HEK293T (cell line): Measurements from ENCODE around the gene SMIM14.

Source experiments
- CTCF ChIA-PET: fragments of 350-600 bp; formaldehyde crosslinking; extraction: SDS; loops from one replicate; lab custom pipeline; 2021; ENCODE audit warnings: antibody characterized with exemption, inconsistent platforms; lab: Yijun Ruan, JAX
- POLR2A ChIA-PET: fragments of 350-600 bp; formaldehyde crosslinking; extraction: SDS; loops from one replicate; lab custom pipeline; 2020; ENCODE audit warnings: antibody characterized with exemption, inconsistent platforms; lab: Yijun Ruan, JAX
- DNase-seq: peaks from one replicate; pipeline ENCODE4 v3.0.0; 2012; ENCODE audit warnings: mixed read lengths; ENCODE audit errors: extremely low spot score
- ARNT ChIP-seq: fragments of 450-650 bp; IDR thresholded peaks from 2 replicates; pipeline ENCODE4 v1.6.1; 2017; ENCODE audit warnings: mild to moderate bottlenecking
- BHLHE40 ChIP-seq: fragments of 450-650 bp; IDR thresholded peaks from 2 replicates; pipeline ENCODE4 v1.6.1; 2016; ENCODE audit warnings: mild to moderate bottlenecking, moderate library complexity, borderline replicate concordance
- CTBP1 ChIP-seq: fragments of 450-650 bp; IDR thresholded peaks from 2 replicates; pipeline ENCODE4 v1.6.1; 2016; ENCODE audit warnings: borderline replicate concordance
- ELF4 ChIP-seq: fragments of 450-650 bp; IDR thresholded peaks from 2 replicates; pipeline ENCODE4 v1.6.1; 2017; ENCODE audit warnings: antibody characterized with exemption
- FOXA1 ChIP-seq: fragments of 450-650 bp; IDR thresholded peaks from 2 replicates; pipeline ENCODE4 v1.6.1; 2016; ENCODE audit warnings: mild to moderate bottlenecking
- FOXK2 ChIP-seq: fragments of 450-650 bp; IDR thresholded peaks from 2 replicates; pipeline ENCODE4 v1.6.1; 2016; ENCODE audit warnings: mild to moderate bottlenecking
- FOXM1 ChIP-seq: fragments of 450-650 bp; IDR thresholded peaks from 2 replicates; pipeline ENCODE4 v1.6.1; 2017; ENCODE audit warnings: mild to moderate bottlenecking, borderline replicate concordance
- HDGF ChIP-seq: fragments of 450-650 bp; IDR thresholded peaks from 2 replicates; pipeline ENCODE4 v1.6.1; 2017; ENCODE audit warnings: antibody characterized with exemption, borderline replicate concordance
- L3MBTL2 ChIP-seq: fragments of 450-650 bp; conservative IDR thresholded peaks from 2 replicates; pipeline ENCODE4 v1.6.1; 2016; ENCODE audit warnings: mild to moderate bottlenecking
- LEF1 ChIP-seq: fragments of 450-650 bp; IDR thresholded peaks from 2 replicates; pipeline ENCODE4 v1.6.1; 2017; ENCODE audit warnings: mild to moderate bottlenecking, borderline replicate concordance
- NFRKB ChIP-seq: fragments of 450-650 bp; IDR thresholded peaks from 2 replicates; pipeline ENCODE4 v1.6.1; 2016; ENCODE audit warnings: mild to moderate bottlenecking, moderate library complexity
- SP1 ChIP-seq: fragments of 450-650 bp; IDR thresholded peaks from 2 replicates; pipeline ENCODE4 v1.6.1; 2017
- SUZ12 ChIP-seq: fragments of 450-650 bp; IDR thresholded peaks from 2 replicates; pipeline ENCODE4 v1.6.1; 2016; ENCODE audit warnings: mild to moderate bottlenecking
- TARDBP ChIP-seq: fragments of 450-650 bp; IDR thresholded peaks from 2 replicates; pipeline ENCODE4 v1.6.1; 2016
- ZNF384 ChIP-seq: fragments of 450-650 bp; IDR thresholded peaks from 2 replicates; pipeline ENCODE4 v1.6.1; 2016
- TF ChIP-seq, protein P1 (sequence below): fragments of 450-650 bp; IDR thresholded peaks from 2 replicates; pipeline ENCODE4 v1.6.1; 2016

SMIM14 gene

DNA sequence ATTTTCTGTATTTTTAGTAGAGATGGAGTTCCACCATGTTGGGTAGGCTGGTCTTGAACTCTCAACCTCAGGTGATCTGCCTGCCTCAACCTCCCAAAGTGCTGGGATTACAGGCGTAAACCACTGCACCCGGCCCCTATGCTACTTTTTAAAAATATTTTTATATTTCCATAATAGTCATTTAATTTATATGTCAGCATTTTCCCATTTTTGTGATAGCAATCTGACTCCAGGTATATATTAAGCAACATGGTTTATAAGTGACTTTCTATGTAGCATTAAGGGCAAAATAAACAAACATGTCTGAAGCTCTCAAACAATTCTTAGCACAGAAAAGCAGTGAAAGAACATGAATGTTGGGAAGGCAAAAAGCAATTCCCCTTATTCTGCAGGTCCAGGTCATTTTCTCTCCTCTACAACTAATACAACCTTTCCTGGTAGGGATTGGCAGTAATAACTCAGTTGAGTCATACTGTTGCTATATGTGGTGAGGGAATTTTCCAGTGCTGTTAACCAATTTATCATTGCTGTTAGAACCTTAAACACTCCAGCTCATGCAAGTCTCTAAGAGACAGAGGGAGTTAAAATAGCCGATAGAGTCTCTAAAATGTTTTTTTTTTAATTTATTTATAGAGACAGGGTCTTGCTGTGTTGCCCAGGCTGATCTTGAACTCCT lies 24.0 kb downstream of the SMIM14 start:
- CTCF ChIA-PET, result no interaction called here
- DNase-seq, result no peak
- TF ChIP-seq ELF4, result no peak
- POLR2A ChIA-PET, result no interaction called here

DNA sequence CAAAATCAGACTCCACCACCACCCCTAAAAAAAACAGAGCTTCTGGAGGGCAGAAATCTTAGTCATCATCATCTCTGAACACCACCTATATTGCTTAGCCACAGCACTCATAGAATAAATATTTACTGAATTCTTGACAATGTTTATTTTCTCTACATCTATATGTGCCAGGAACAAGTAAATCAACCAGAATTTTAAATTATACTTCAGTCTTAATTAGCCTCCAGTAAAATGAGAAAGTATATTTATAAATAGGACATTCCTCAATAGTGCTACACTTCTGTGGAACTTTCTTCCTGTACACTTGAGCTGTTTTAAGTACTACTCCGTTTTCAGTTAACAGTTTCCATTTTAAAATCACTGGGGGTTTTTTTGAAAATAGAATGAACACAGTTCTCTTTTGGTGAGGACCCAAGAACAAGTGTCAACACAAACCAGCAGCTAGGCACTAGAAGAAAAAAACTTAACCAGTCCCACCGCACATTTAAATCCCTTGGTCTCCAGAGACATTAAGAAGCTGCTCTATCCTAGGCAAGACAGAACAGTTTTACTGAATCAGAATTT lies 25.5 kb downstream of the SMIM14 start:
- TF ChIP-seq SUZ12 (no peak), ELF4 (no peak)
- no peak for DNase-seq
- POLR2A ChIA-PET, result interaction anchor here (1.0 to 1.5 kb wide), 2 partner anchors 25 to 86 kb away, joined by 6 to 8 read pairs; partner anchors contain the start of genes SMIM14 and UGDH
- CTCF ChIA-PET, result no interaction called here

DNA sequence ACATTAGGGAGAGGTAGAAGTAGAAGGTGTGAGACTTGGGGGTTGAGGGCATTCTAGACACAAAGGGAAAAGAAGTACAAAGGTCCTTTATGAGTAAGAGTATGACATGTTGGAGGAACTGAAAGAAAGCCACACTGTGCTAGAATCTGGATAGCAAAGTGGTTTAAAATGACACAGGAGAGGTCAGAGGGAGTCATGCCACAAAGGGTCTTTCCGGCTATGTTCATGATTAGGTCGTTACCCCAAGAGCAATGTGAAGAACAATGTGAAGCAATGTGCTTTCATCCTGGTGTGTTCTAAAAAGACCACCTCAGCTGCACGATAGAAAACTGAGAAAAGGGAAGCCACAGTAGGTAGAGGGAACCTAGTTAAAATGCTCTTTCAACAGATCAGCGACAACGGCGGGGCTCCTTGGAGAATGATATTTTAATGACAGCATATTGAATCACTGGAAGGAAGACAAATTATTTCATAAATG lies 29.2 kb downstream of the SMIM14 start:
- no peak for DNase-seq
- no peak for TF ChIP-seq FOXA1
- TF ChIP-seq BHLHE40, result no peak
- TF ChIP-seq, protein P1, sequence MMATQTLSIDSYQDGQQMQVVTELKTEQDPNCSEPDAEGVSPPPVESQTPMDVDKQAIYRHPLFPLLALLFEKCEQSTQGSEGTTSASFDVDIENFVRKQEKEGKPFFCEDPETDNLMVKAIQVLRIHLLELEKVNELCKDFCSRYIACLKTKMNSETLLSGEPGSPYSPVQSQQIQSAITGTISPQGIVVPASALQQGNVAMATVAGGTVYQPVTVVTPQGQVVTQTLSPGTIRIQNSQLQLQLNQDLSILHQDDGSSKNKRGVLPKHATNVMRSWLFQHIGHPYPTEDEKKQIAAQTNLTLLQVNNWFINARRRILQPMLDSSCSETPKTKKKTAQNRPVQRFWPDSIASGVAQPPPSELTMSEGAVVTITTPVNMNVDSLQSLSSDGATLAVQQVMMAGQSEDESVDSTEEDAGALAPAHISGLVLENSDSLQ, result no peak
- TF ChIP-seq HDGF, result no peak
- no peak for TF ChIP-seq TARDBP
- TF ChIP-seq FOXK2, result no peak
- no peak for TF ChIP-seq SP1
- TF ChIP-seq ZNF384, result no peak
- no peak for TF ChIP-seq L3MBTL2
- no peak for TF ChIP-seq LEF1
- no peak for TF ChIP-seq SUZ12
- no peak for TF ChIP-seq ARNT
- TF ChIP-seq CTBP1, result no peak
- TF ChIP-seq NFRKB, result no peak
- no peak for TF ChIP-seq FOXM1
- no peak for TF ChIP-seq ELF4
- POLR2A ChIA-PET, result no interaction called here
- CTCF ChIA-PET, result no interaction called here

DNA sequence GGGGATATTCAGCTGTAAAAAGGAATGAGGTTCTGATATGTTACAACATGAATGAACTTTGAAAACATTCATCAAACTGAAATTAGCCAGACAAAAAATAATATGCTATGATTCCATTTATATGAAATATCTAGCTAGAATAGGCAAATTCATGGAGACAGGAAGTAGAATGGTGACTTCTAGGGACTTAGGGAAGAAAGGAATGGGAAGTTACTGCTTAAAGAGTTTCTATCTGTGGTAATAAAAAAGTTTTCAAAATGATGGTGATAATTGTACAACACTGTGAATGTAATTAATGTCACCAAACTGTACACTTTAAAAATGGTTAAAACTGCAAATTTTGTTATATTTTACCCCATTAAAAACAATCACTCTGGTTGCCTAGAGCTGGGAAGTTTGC lies 30.2 kb downstream of the SMIM14 start:
- TF ChIP-seq NFRKB (no peak), HDGF (no peak), ZNF384 (no peak), SUZ12 (no peak)

DNA sequence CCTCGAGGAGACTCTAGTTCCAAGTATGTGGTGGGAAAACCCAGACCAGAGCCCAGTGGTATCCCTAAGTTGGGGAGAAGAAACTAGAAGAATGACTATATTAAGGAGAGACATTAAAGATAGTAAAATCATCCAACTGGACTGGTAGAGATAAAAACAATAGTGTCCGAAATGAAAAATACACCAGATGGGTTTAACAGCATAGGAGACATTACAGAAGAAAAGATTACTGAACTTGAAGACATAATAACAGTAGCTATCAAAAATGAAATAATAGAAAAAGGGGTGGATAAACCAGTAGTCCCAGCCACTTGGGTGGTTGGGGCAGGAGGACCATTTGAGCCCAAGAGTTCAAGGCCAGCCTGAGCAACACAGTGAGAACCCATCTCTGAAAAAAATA lies 31.9 kb downstream of the SMIM14 start:
- TF ChIP-seq CTBP1 (no peak), ZNF384 (no peak), SP1 (no peak), ELF4 (no peak), FOXM1 (no peak), NFRKB (no peak), FOXA1 (no peak), SUZ12 (no peak)
- TF ChIP-seq, protein P1, result no peak
- CTCF ChIA-PET, result interaction anchor here (0.6 kb wide), 1 partner anchor 1513 kb away, joined by 3 read pairs; no protein-coding TSS in a partner anchor
- POLR2A ChIA-PET, result no interaction called here
- no peak for DNase-seq

More for the DNA sequence above, 30.2 kb downstream of the SMIM14 start:
- POLR2A ChIA-PET, result no interaction called here
- CTCF ChIA-PET, result no interaction called here
- DNase-seq, result no peak

DNA sequence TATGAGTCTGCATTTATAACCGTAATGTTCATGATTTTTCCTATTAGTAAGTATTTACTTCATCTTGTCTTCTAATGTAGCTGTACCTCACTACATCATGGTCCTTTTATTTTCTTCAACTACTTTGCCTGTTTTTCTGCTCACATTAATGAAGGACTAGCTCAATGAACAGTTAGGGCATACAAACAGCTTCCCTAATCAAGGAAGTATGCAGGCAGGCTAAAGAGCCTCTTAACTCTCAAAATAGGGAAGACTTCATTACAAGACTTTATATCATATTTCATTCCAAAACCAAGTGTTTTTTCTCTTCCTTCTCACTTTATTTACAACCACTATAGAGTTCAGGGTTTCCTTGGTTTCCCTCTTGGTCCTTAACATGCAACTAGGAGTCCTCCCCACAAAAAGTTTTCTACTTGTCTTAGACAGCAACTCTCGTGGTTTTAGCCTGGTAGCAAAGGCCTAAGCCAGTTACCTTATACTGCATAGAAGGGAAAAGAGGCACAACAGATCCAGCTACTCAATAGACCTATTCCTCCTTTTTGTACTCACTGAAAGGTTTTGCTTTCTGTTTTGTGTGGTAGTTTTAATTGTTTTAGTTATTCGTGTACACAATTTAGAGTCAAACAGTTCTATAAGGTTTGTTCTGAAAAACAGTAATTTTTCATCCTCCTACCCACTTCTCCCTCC lies 40.8 kb downstream of the SMIM14 start:
- ChIA-PET CTCF (no interaction called here), POLR2A (no interaction called here)

More for the DNA sequence above, 40.8 kb downstream of the SMIM14 start:
- DNase-seq, result no peak
- TF ChIP-seq TARDBP, result no peak
- no peak for TF ChIP-seq LEF1
- no peak for TF ChIP-seq ZNF384
- no peak for TF ChIP-seq BHLHE40
- no peak for TF ChIP-seq FOXK2
- no peak for TF ChIP-seq SP1
- TF ChIP-seq CTBP1, result no peak
- TF ChIP-seq ELF4, result no peak
- TF ChIP-seq FOXM1, result no peak
- TF ChIP-seq NFRKB, result no peak
- TF ChIP-seq SUZ12, result no peak
- TF ChIP-seq, protein P1, result no peak
- TF ChIP-seq L3MBTL2, result no peak
- TF ChIP-seq HDGF, result no peak
- TF ChIP-seq FOXA1, result no peak
- no peak for TF ChIP-seq ARNT
